Karpas-422 (cell line): Measurements from ENCODE around the gene GDF11. TPM values are rescaled to one million over a fixed set of nuclear protein-coding genes. Genes with fewer than 3 reads are reported as not detected.

ENCODE experiments used
- DNase-seq: peaks from one replicate; pipeline ENCODE4 v3.0.0-alpha.2; 2015
- H2AFZ ChIP-seq: fragments of 200-600 bp; sonication (generic); 2 replicates; pipeline ENCODE4 v1.6.1; 2014; ENCODE audit warnings: antibody characterized with exemption, low read length, mixed read lengths
- H3K27ac ChIP-seq: fragments of 200-600 bp; sonication (generic); 2 replicates; pipeline ENCODE4 v1.5.1; 2014; ENCODE audit warnings: mild to moderate bottlenecking, low read length, moderate library complexity
- H3K27me3 ChIP-seq: fragments of 200-600 bp; sonication (generic); 2 replicates; pipeline ENCODE4 v1.6.1; 2014; ENCODE audit warnings: low read length, mixed read lengths
- H3K36me3 ChIP-seq: fragments of 200-600 bp; sonication (generic); 2 replicates; pipeline ENCODE4 v1.6.1; 2014; ENCODE audit warnings: low read length, mixed read lengths; ENCODE audit not compliant: insufficient read depth
- H3K4me1 ChIP-seq: fragments of 200-600 bp; sonication (generic); 2 replicates; pipeline ENCODE4 v1.6.1; 2014; ENCODE audit warnings: mild to moderate bottlenecking, low read length, mixed read lengths
- H3K4me2 ChIP-seq: fragments of 200-600 bp; sonication (generic); 2 replicates; pipeline ENCODE4 v1.6.1; 2014; ENCODE audit warnings: low read length, low read depth, mild to moderate bottlenecking; ENCODE audit not compliant: poor library complexity, severe bottlenecking
- H3K4me3 ChIP-seq: fragments of 200-600 bp; sonication (generic); 2 replicates; pipeline ENCODE4 v1.5.1; 2014; ENCODE audit warnings: mild to moderate bottlenecking, antibody characterized with exemption, low read length, mixed read lengths
- H3K79me2 ChIP-seq: fragments of 200-600 bp; sonication (generic); 2 replicates; pipeline ENCODE4 v1.6.1; 2014; ENCODE audit warnings: mild to moderate bottlenecking, low read length, mixed read lengths
- H3K9ac ChIP-seq: fragments of 200-600 bp; sonication (generic); 2 replicates; pipeline ENCODE4 v1.6.0; 2014; ENCODE audit warnings: low read length
- H3K9me2 ChIP-seq: fragments of 200-600 bp; sonication (generic), shearing (Covaris generic); replicated peaks from 2 replicates; pipeline ENCODE4 v1.6.0; 2014; ENCODE audit warnings: mild to moderate bottlenecking, low read length, moderate library complexity; ENCODE audit not compliant: insufficient read depth
- H3K9me3 ChIP-seq: fragments of 300-700, 200-600 bp; sonication (generic); 2 replicates; pipeline ENCODE4 v1.6.1; 2014; ENCODE audit warnings: low read length, mixed read lengths
- H4K20me1 ChIP-seq: fragments of 200-600 bp; sonication (generic); 2 replicates; pipeline ENCODE4 v1.6.1; 2014; ENCODE audit warnings: mild to moderate bottlenecking, antibody characterized with exemption, low read length, low read depth; ENCODE audit not compliant: insufficient read depth
- total RNA-seq: library from RNA; depleted of rRNA; stranded (reverse); fragments of >200 nt; shearing (Covaris generic); gene quantifications from 2 replicates; pipeline ENCODE4 v1.2.3, GENCODE V29; 2014; ENCODE audit warnings: low replicate concordance

GDF11 gene
- total RNA-seq, 1 experiment from 2014 or later = 2.9 TPM

DNA sequence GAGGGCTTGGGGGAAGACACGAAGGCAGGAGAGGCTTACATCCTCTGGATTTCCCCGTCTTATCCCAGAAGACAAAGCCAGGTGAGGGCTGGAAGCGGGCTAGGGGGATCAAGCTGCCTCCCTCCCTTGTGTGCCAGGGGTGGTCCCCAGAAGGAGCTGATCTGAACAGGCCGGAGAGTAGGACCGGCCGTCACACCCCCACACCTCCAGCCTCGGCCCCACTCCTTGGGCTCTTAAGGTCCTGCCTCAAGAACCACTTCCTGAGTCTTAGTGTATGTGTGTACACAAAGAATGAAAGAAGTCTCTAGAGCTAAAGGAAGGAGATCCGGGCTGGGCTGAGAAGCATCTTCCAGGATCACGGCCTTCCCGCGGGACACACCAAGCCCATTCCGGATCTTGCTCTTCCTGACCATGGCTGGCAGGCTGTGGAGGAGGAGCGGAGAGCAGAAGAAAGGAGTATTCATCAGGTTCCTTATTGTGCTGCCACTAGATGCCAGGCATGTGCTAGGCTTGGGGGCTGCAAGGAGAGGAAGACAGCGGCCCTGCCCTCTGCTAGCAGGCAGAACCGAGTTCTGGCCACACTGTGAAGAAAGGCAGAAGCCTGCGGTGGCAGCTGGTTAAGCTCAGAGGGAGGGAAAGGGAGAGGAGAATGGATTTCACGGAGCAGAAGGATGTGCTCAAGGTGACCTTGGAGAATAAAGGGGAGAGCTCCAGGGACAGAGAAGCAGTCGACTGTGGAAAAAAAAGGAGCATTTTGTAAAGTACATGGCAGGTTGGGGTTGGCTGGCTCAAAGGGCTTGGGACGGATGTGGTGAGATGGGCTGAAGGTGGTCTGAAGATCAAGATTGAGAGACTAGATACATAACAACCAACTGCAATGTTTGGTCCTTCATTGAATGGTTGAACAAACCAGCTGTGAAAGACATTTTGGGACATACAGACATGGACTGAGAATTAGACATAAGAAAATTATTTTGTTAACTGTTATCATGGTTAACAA lies 12.8 kb upstream of the GDF11 start:
- peak; percentile 60 for DNase-seq
- Histone ChIP-seq H3K27me3 (no peaks in the 10 kb centered on the region), H3K4me3 (peak overlapping the region; percentile 95), H3K4me1 (peaks cover 47% of the 10 kb centered on the region), H4K20me1 (no peaks in the 10 kb centered on the region), H3K9me3 (no peaks in the 10 kb centered on the region), H3K36me3 (no peaks in the 10 kb centered on the region), H3K79me2 (peaks cover 14% of the 10 kb centered on the region), H2AFZ (peak overlapping the region; percentile 95; the same call in 1 of the 2 replicates), H3K9me2 (no peaks in the 10 kb centered on the region), H3K9ac (peak overlapping the region; percentile 96), H3K4me2 (peak overlapping the region; percentile 99), H3K27ac (no peak overlapping the region)

DNA sequence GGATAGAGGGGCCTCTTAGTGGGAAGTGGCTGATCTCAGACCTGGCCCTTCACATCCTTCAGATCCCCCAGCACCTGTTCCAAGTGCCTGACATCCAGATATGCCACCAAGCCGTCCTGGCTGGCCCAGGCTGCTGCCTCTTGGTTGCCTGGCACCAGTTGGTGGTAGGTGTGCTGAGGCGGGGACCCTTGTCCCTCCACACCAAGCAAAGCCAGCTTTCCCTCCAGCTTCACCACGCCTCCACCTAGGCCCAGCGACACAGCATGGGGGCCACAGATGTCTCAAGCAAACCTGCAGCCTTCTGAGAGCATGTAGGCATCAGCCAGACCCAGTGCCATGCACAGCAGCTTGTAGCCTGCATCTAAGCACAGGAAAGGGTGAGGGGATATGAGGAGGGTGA lies 10.6 kb upstream of the GDF11 start:
- no peaks in the 10 kb centered on the region for H3K27me3 ChIP-seq

DNA sequence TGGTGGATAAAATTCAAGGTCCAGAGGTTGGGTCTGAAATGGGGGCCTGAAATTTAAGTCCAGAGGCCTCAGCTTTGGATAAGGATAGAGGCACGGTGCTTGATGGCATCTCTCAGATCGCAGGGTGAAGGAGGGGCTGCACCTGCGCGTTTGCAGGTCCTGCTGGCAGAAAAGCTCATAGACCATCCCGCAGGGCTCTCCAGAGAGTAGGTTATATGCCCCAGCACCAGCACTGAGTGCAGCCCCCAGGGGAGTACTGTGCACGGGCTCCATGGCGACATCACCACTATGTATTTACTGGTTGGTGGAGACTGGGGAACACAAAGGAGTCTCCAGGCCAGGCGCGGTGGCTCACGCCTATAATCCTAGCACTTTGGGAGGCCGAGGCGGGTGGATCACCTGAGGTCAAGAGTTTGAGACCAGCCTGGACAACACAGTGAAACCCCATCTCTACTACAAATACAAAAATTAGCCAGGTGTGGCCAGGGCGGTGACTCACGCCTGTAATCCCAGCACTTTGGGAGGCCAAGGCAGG lies 9.8 kb upstream of the GDF11 start:
- Histone ChIP-seq H3K79me2 (peaks cover 4% of the 10 kb centered on the region), H4K20me1 (no peaks in the 10 kb centered on the region), H3K27ac (no peak overlapping the region), H3K9ac (peak overlapping the region; percentile 12; the same call in 1 of the 2 replicates), H3K9me3 (no peaks in the 10 kb centered on the region), H3K36me3 (no peaks in the 10 kb centered on the region), H3K4me3 (no peak overlapping the region), H3K4me2 (peak overlapping the region; percentile 8), H3K27me3 (no peaks in the 10 kb centered on the region), H2AFZ (no peak overlapping the region), H3K4me1 (peaks cover 40% of the 10 kb centered on the region), H3K9me2 (no peaks in the 10 kb centered on the region)
- peak; percentile 73 for DNase-seq

More for the DNA sequence above, 10.6 kb upstream of the GDF11 start:
- Histone ChIP-seq H3K4me2 (no peak overlapping the region), H2AFZ (no peak overlapping the region), H3K79me2 (peaks cover 12% of the 10 kb centered on the region), H3K9me3 (no peaks in the 10 kb centered on the region), H4K20me1 (no peaks in the 10 kb centered on the region), H3K9ac (peak overlapping the region; percentile 12; the same call in 1 of the 2 replicates), H3K4me1 (peaks cover 40% of the 10 kb centered on the region), H3K36me3 (no peaks in the 10 kb centered on the region), H3K4me3 (no peak overlapping the region), H3K27ac (no peak overlapping the region), H3K9me2 (no peaks in the 10 kb centered on the region)
- no peak for DNase-seq

GRCh38 chr12:55733858-55734257 lies 9.1 kb upstream of the GDF11 start:
- Histone ChIP-seq H3K36me3 (no peaks in the 10 kb centered on the region), H3K4me1 (peaks cover 44% of the 10 kb centered on the region), H3K4me2 (no peak overlapping the region), H3K9ac (no peak overlapping the region), H4K20me1 (no peaks in the 10 kb centered on the region), H3K27me3 (no peaks in the 10 kb centered on the region), H3K9me2 (no peaks in the 10 kb centered on the region), H3K79me2 (no peaks in the 10 kb centered on the region), H3K9me3 (no peaks in the 10 kb centered on the region), H3K4me3 (no peak overlapping the region), H2AFZ (no peak overlapping the region), H3K27ac (no peak overlapping the region)
- DNase-seq = no peak

GRCh38 chr12:55734595-55734994 lies 8.3 kb upstream of the GDF11 start:
- no peaks in the 10 kb centered on the region for H4K20me1 ChIP-seq
- H3K27ac ChIP-seq = no peak overlapping the region
- peaks cover 41% of the 10 kb centered on the region for H3K4me1 ChIP-seq

GRCh38 chr12:55736076-55736475 lies 6.8 kb upstream of the GDF11 start:
- Histone ChIP-seq H3K4me3 (no peak overlapping the region), H3K4me2 (no peak overlapping the region), H2AFZ (no peak overlapping the region), H3K36me3 (no peaks in the 10 kb centered on the region), H3K9ac (no peak overlapping the region), H3K27ac (no peak overlapping the region), H4K20me1 (no peaks in the 10 kb centered on the region), H3K79me2 (no peaks in the 10 kb centered on the region), H3K4me1 (peaks cover 32% of the 10 kb centered on the region), H3K27me3 (no peaks in the 10 kb centered on the region), H3K9me3 (no peaks in the 10 kb centered on the region), H3K9me2 (no peaks in the 10 kb centered on the region)
- DNase-seq = no peak

More at GRCh38 chr12:55734595-55734994, 8.3 kb upstream of the GDF11 start:
- Histone ChIP-seq H3K27me3 (no peaks in the 10 kb centered on the region), H3K79me2 (no peaks in the 10 kb centered on the region), H3K9ac (no peak overlapping the region), H3K4me3 (no peak overlapping the region), H3K9me3 (no peaks in the 10 kb centered on the region), H3K9me2 (no peaks in the 10 kb centered on the region), H3K4me2 (no peak overlapping the region), H2AFZ (no peak overlapping the region), H3K36me3 (no peaks in the 10 kb centered on the region)
- no peak for DNase-seq

DNA sequence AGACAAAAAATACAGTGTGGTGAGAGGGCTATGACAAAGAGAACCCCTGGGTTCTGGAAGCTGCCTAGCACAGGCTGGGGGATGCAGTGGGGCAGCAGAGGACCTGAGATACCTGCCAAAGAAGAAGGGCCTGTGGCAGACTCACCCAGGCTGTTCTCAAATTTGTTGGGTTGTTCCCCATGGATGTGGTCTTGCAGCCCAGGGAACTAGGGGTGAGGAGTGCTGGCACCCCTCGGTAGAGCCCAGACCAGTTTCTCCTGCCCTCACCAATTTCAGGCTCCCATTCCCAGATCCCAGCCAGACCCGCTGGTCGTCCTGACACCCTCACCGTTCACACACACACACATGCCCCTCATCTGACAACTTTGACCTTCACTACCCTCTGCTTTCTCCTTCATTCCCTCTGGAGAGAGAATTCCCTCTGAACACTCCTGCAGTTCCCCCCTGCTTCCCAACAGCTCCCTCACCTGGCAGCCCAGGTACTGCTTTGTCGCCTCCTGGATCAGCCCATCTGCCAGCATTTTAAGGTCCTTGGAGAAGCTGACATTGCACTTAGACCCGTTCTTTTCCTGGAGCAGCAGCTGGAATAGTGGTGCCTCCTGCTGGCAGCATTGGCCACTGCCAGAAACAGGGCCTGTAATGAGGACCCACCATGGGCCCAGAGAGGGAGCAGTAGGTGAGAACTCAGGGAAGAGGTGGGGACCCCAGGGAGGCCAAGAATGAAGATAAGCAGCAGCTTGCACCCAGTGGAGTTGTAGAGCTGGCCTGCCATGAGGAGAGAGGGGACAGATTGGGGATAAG lies 5.9 kb upstream of the GDF11 start:
- Histone ChIP-seq H3K36me3 (no peaks in the 10 kb centered on the region), H3K27me3 (no peaks in the 10 kb centered on the region), H3K9ac (peak overlapping the region; percentile 78), H3K9me2 (no peaks in the 10 kb centered on the region), H3K79me2 (no peaks in the 10 kb centered on the region), H3K4me3 (peak overlapping the region; percentile 85; the same call in 1 of the 2 replicates), H3K9me3 (no peaks in the 10 kb centered on the region), H3K27ac (no peak overlapping the region), H2AFZ (no peak overlapping the region), H3K4me2 (peak overlapping the region; percentile 99), H4K20me1 (no peaks in the 10 kb centered on the region), H3K4me1 (peaks cover 31% of the 10 kb centered on the region)
- peak; percentile 86 for DNase-seq
